ENCODE measurements around the gene RASSF9.

RASSF9 gene

GRCh38 chr12:85755760-85756159 is 80.4 kb downstream of the RASSF9 start:
- TF ChIP-seq, protein P1, sequence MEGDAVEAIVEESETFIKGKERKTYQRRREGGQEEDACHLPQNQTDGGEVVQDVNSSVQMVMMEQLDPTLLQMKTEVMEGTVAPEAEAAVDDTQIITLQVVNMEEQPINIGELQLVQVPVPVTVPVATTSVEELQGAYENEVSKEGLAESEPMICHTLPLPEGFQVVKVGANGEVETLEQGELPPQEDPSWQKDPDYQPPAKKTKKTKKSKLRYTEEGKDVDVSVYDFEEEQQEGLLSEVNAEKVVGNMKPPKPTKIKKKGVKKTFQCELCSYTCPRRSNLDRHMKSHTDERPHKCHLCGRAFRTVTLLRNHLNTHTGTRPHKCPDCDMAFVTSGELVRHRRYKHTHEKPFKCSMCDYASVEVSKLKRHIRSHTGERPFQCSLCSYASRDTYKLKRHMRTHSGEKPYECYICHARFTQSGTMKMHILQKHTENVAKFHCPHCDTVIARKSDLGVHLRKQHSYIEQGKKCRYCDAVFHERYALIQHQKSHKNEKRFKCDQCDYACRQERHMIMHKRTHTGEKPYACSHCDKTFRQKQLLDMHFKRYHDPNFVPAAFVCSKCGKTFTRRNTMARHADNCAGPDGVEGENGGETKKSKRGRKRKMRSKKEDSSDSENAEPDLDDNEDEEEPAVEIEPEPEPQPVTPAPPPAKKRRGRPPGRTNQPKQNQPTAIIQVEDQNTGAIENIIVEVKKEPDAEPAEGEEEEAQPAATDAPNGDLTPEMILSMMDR (IDR thresholded peaks at IDR 0.05; ENCODE audit: low read depth, low read length) = peak; percentile 2
- no peak for DNase-seq (ENCODE audit: extremely low read depth, low read depth)

Measured in AG09319 (cell line).